Hepatocyte (in vitro differentiated cells): Measurements from ENCODE around the gene ZNF546.

Experiments used
- EZH2 ChIP-seq: fragments of 200-600 bp; sonication (generic); IDR thresholded peaks from 2 replicates; pipeline ENCODE4 v1.6.1; 2016; ENCODE audit warnings: antibody characterized with exemption, mild to moderate bottlenecking, borderline replicate concordance
- EZH2phosphoT487 ChIP-seq: fragments of 200-600 bp; sonication (generic); IDR thresholded peaks from one replicate; pipeline ENCODE4 v1.6.1; 2018; ENCODE audit warnings: antibody characterized with exemption, mild to moderate bottlenecking, low read depth, moderate library complexity; ENCODE audit not compliant: unreplicated experiment, severe bottlenecking
- TF ChIP-seq, protein P1 (sequence below): fragments of 200-600 bp; sonication (generic); IDR thresholded peaks from 2 replicates; pipeline ENCODE4 v1.5.1; 2016; ENCODE audit warnings: antibody characterized with exemption, mild to moderate bottlenecking; ENCODE audit not compliant: poor library complexity

DNA sequence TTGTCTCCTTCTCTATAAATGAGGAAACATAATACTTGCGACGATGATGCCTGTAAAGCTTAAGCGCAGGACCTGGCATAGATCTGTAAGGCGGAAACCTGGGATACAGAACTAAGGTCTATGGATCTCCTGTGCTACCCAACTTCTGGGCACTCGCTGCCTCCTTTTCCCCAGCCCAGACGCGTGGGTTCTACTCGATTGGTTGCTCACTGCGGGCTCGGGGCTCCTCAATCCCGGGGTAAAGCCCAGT lies 26.5 kb upstream of the ZNF546 start:
- TF ChIP-seq, protein P1, sequence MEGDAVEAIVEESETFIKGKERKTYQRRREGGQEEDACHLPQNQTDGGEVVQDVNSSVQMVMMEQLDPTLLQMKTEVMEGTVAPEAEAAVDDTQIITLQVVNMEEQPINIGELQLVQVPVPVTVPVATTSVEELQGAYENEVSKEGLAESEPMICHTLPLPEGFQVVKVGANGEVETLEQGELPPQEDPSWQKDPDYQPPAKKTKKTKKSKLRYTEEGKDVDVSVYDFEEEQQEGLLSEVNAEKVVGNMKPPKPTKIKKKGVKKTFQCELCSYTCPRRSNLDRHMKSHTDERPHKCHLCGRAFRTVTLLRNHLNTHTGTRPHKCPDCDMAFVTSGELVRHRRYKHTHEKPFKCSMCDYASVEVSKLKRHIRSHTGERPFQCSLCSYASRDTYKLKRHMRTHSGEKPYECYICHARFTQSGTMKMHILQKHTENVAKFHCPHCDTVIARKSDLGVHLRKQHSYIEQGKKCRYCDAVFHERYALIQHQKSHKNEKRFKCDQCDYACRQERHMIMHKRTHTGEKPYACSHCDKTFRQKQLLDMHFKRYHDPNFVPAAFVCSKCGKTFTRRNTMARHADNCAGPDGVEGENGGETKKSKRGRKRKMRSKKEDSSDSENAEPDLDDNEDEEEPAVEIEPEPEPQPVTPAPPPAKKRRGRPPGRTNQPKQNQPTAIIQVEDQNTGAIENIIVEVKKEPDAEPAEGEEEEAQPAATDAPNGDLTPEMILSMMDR, result no peak
- no peak for TF ChIP-seq EZH2phosphoT487
- no peak for TF ChIP-seq EZH2
